ENCODE measurements around the gene CAPN5.
A peak's percentile ranks its signal among the peaks of the same experiment; 100 is the strongest.
"Not testable (repeated sequence)": the region's sequence is repeated elsewhere in the genome, so short reads cannot be mapped to it uniquely, and the experiment has no call there.

The CAPN5 gene

DNA sequence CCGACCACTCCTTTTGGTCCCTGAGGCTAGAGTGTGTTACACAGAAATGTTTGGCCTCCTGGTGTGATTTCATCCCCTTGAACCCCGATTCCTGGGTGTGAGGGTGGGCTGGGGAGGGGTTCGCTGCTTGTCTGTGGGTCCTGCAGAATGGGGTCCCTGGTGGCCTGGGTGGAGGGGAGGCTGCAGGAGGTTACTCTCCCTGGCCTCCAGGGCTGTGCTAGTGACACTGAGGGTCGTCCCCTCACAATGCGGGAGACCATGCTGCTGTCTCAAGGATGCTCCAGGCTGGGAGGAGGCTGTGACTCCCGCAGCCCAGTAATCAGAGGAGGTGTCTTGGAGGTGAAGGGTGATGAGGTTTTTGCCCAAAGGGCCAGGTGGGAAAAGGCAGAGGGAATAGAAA is 18.9 kb downstream of the CAPN5 start:
- no peak for DNase-seq

DNA sequence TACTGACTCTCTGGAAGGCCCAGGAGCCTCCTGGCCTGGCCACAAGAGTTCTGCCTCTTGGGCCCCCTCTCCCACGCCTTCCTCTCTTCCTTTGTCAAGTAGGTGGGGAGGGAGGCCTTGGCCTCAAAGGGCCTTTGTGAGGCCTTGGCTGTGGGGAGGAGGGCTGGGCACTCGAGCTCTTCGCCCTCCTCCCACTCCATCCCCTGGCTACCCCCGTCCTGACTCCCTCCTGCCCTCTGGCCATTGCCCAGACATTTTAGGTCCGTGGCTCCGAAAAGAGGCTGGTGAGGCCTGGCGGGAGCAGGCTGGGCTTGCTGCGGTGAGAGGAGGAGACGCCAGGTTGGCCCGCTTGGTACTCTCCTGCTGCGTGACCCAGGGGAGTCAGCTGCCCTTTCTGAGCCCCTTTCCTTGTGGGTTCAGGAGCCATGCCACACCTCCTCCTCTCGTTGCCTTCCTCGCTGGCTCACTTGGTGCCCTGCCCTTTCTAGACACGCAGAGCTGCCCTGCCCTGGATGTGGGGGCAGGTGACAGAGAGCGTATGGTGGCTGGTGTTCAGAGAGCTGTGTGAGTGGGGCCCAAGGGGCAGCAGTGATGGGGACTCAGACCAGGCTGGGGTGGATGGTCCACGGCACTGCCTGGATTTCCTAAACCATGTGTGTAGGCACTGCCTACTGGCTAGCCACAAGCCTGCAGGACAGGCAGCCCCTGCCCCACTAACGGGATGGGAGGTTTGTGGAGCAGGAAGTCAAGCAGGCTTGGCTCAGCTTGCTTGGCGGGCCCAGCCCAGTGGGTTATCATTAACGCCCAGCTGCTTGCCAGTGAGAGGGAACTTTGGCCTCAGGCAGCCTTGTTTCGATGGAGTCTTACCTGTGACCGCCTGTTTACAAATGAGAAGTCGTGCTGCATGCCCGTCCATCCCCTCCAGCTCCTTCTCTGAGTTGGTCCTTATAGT is 20.0 kb downstream of the CAPN5 start:
- DNase-seq, result no peak

DNA sequence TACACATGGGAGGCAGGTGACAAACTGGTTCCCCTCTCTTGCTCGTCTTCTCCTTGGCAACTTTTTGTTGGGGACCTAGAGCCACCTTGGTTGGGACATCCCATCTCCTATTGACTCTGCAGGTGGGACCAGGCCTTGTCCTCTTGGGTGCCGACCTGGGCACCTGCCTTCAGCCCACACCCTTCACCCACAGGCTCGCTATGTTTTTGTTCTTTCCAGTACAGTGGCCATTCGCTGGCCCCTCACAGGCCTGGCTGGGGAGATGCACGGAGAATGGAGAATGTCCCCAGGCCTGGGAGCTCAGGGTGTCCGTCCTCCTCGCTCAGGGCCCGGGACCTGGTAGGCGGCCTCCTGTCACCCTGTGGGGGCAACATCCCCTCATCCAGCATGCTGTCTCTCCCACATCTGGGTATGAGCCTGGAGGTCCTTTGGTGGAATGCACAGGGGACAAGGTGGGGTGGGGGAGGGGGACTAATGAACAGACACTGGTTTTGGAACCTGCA is 21.0 kb downstream of the CAPN5 start:
- DNase-seq, result no peak

DNA sequence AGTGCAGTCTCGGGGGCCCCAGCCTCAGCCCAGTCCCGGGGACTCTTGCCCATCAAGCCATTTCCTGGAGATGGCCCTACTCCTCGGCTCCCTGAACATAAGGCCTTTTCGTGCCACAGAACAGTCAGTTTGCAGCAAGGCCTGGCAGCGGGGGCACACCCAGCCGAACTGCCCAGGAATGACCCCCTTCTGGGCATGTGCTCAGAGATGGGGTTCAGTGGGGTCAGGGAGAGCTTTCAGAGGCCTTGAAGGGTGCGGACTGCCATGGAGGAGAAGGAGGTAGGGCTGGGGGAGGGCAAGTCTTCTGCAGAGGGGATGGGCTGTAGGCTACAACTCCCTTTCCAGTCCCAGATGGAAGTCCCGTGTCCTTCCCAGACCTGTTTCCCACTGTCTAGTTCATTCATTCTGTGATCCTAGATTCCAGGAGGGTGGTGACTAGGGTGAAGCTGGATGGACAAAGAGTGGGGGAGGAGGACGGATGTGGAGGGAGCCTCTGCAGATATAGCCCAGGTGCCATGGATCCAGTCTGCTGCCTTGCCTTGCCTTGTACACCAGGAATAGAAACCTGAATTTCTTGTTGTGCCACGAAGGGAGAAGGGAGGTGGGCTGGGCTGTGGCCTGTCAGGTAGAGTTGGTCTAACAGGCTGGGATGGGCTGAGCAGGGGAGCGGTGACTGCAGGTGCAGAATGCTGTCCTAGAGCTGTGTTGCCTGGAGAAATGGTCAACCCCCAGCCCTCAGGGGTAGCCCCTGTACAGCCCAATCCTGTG is 21.6 kb downstream of the CAPN5 start:
- DNase-seq, result no peak

DNA sequence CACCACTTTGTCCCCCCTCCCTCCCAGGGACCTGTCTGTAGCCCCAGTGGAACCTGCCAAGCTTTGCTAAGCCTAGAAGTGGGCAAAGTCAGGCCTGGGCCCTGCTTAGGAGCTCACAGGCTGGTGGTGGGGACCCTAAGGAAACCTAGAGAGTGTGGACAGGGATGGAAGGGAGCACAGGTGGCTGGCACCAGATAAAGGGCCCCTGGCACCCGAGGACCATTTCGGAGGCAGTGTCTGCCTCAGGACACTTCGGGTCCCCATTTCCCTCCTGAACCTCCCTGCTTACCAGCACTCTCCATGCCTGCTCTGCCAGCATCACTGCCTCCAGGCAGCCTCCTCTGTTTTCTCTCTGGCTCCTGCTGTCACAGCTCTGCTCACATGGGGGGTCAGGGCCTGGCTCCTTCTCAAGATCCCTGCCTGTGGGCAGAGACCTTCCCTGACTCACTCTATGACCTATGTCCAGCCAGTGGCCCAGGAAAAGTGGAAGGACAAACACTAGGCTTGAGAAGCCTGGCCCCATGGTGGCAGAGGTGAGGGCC is 22.3 kb downstream of the CAPN5 start:
- no peak for DNase-seq

DNA sequence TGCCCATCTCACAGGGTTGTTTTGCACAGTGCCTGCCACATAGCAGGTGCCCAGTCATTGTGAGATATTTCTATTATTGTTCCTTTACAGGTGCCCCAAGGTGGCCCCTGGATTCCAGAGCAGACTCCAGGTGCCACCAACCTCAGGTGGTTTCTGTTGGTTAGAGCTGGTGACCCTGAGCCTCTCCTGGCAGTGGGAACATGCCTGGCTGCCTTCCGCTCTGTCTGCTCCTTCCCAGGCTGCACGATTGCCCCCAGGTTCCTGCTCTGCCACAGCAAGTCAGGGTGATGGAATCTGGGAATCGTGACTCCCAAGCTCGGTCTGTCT is 23.2 kb downstream of the CAPN5 start:
- no peak for DNase-seq

DNA sequence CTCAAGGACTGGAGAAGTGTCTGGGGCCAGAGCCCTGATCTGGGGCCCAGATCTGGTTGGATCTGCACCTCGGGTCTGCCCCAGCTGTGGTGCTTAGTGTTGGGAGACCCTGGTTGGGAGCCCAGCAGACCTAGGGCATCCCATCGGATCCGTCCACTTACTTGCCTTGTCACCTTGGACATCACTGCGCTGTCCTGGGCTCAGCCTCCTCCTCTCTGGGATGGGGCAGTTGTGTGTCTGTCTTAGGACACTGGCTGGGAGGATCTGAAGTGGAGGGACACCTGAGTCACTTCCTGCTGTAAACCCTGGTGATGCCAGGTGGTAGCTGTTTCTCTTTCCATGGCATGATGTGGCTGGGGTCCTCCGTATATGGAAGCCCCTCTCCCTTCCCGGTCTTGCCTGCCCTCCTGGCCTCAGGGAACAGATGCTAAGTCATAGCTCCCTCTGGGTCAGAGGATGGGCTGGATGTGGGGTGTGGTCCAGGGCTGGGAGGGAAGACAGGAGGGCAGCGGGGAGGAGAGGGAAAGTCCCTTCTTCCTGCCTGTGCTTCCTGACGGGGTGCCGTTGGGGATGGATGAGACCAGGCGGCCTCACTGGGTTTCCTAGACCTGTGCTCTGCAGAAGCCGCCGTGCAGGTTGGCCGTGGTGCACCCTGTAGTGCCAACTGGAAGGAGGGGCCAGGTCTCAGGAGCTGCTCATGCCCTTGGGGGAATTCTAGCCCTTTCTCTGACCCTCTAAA is 23.8 kb downstream of the CAPN5 start:
- DNase-seq, result no peak

DNA sequence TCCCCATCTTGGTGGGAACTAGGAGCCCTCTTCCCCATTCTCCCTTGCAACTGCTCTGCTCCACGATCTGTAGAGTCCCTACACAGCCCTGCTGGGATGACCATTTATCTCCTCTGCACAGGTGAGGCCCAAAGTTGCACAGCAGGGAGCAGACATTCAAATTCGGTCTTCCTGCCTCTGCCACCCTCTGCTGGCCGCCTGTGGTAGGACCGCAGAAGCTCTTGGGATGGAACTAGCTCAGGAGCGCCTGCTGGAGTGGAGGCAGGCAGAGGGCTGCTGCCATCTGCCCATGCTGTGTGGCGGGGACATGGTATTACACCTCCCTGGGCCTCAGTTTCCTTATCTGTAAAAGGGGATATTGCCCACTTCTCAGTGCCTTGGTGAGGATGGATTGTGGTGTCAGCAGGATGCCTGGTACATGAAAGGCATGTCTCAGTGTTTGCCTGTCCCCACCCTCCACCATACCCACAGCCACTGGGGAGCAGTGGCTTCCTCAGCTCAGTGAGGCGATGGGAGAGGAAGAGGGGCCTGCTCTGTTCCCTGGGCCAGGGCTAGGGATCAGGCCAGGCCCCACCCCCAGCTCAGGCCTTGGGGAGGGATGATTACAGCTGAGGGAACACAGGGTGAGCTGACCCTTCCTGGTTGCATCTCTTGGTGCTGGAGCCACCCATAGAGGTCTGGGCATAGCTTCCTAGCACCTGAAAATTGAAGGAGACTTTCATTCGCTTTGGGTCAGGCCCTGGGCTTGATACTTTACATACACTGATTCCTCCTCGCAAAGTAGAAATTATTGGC is 24.6 kb downstream of the CAPN5 start:
- peak; percentile 35 for DNase-seq

DNA sequence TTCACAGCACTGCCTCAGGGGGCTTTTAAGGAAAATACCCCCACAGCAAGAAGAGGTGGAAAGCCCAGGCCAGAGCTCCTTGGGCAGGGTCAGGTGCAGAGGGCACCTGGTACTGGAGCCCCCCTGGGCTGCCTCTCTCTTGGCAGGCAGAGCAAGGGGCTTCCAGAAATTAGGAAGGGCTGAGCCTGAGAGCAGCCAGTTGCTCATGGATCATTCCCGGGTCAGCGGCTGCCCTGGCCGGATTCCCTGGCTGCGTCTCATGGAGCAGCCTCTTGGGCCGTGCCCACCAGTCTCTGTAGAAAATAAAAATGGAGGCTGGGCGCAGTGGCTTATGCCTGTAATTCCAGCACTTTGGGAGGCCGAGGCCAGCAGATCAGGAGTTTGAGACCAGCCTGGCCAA is 25.6 kb downstream of the CAPN5 start:
- no peak for DNase-seq

DNA sequence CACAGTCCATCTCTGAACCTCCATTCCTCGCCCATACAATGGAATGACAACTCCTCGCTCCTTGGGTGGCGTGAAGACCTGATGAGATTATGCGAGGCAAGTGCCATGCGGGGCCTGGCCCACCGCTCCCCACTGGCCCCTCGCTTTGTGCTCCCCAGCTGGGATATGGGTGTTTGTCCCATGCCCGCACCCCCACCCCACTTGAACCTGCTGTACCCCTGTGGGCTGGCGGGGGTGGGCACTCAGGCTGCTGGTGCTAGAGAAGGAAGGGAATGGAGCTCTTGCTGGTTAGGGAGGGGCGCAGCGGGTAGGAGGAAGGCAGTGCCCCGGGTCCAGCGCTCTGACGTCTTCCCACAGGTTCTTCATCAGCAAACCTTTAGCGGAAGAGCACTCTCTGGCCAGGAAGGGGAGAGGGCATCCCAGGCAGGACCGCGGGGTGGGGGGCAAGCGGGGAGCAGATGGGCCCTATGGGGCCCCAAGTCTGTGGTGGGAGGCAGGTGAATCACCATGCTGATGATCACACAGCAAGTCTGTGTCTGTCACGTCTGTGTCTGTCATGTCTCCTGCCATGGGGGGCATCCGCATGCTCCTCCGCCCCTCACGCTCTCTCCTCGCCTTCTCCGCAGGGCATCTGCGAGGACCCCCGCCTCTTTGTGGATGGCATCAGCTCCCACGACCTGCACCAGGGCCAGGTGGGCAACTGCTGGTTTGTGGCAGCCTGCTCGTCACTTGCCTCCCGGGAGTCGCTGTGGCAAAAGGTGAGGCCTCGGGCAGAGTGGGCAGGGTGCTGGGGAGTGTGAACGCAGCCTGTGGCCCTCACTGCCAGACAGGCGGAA is 26.5 kb downstream of the CAPN5 start:
- no peak for DNase-seq

DNA sequence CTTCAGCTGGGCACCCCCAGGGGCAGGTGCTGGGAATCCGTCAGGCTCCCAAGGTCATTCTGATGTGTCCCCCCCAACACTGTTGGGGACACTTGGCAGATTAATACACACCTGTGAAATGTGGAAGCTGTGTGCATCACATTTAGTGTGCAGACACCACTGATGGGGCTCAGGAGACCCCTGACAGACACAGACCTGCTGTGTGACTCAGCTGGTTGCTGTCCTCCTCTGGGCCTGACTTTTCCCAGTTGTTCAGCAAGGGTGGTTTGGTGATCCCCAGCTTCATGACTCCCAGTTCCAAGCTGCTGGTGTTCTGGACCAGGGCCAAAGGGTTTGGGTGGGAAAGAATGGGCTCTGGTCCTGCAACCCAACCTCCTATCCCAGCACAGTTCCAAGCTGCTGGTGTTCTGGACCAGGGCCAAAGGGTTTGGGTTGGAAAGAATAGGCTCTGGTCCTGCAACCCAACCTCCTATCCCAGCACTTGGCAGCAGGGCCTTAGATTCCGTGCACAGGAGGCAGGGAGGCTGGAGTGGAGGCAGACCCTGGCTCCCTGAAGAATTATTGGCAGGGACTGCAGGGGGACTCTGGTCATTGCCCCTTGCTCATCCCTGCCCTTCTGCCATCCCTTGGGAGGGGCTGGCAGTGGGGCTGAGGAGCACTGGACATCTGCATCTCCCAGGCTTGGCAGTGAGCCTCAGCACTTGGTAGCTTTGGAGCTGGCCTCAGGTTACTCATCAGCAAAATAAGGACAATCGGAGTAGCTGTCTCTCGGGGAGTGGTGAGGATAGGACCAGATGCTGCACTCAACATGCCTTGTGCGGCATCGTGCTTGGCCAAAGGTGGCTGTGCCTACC is 27.4 kb downstream of the CAPN5 start:
- no peak for DNase-seq

DNA sequence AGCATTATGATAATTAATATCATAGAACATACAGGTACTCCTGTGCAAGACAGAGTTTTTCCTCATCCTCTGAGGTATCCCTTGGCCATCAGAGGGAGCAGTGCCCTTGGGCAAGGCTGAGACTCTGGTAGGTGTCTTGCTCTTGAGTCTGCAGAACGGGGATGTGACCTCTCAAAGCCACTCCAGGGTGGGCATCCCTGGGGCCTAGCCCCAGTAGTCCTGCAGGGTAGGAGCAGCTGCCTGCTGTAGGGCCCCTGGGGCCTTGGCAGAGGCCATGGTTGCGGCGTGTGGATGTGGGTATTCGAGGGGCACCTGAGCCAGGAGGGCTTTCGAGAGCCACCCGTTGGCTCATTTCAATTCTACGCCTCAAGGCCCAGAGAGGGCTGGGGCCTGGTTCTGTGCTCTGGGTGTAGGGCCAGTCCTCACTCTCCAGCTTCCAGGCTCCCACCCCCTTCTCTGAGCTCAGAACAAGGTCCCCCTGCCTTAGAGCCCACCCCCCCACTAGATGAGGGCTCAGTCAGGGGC is 28.1 kb downstream of the CAPN5 start:
- no peak for DNase-seq

DNA sequence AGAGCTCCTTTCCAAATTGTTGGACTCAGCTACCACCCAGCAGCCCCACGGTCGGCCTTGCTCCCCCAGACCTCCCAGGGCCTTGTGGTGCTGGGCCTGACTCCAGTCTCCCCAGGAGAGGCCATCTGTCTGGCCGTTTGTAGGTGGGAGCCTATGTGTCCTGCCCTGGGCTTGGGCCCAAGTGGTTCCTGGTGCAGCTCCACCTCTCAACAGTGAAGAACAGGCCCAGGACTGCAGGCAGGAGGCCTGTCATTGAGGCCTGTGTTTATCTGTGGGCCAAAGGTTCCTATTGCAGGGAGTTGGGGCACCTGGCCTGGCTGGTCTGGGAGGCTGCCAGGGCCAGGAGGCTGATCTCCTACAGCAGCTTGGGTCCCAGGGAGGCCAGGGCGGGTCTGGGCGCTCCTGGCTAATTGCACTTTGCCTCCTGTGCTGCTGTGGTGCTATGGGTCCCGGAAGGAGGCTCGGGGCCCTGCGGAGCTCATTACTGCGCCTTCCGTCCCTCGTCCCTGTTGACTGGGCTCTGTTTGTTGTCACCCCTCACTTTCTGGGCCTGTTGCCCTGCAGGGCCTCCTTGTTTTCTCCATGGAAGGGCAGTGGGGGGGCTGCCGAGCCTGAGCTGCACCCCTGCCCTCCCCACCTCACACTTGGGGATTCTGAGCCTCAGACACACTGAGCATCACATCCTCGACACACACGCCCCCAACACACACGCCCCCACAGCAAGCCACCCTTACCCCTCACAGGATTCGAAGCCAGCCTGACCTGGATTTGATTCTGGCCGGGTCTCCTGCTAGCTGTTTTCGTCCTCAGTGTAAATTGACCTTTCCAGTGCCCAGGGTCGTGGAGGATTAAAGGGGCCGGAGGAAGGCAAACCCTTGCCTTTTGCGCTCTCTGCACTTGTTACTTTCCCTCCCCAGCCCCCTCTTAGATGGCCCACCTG is 29.1 kb downstream of the CAPN5 start:
- no peak for DNase-seq

DNA sequence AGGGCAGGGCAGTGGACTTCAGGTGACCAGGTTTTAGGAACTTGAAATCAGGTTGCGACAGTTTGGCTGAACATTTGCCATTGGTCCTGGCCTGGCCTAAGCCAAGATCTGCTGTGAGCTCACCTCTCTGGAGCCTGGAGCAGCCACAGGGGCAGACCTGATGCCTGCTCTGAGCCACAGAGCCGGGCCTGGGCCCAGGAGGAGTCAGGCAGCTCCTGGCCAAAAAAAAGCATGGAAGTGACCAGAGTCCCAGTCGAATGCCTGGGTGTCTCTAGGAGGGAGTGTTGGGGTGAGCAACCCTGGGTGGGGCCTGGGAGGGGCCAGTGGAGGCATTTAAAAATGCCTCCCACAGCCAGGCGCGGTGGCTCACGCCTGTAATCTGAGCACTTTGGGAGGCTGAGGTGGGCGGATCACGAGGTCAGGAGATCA is 29.8 kb downstream of the CAPN5 start:
- no peak for DNase-seq

DNA sequence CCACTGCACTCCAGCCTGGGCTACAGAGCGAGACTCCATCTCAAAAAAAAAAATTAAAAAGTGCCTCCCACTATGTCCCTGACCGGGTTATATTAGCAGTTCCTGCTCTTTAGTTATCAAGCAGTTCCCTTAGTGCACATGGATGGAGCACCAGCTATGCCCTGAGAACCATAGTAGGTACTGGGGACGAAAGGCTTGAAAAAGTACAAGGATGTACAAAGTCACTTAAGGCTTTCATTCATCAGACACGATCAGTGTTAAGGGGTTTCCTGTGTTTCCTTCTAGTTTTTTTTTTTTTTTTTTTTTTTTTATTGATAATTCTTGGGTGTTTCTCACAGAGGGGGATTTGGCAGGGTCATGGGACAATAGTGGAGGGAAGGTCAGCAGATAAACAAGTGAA is 30.4 kb downstream of the CAPN5 start:
- DNase-seq, result not testable (repeated sequence)

DNA sequence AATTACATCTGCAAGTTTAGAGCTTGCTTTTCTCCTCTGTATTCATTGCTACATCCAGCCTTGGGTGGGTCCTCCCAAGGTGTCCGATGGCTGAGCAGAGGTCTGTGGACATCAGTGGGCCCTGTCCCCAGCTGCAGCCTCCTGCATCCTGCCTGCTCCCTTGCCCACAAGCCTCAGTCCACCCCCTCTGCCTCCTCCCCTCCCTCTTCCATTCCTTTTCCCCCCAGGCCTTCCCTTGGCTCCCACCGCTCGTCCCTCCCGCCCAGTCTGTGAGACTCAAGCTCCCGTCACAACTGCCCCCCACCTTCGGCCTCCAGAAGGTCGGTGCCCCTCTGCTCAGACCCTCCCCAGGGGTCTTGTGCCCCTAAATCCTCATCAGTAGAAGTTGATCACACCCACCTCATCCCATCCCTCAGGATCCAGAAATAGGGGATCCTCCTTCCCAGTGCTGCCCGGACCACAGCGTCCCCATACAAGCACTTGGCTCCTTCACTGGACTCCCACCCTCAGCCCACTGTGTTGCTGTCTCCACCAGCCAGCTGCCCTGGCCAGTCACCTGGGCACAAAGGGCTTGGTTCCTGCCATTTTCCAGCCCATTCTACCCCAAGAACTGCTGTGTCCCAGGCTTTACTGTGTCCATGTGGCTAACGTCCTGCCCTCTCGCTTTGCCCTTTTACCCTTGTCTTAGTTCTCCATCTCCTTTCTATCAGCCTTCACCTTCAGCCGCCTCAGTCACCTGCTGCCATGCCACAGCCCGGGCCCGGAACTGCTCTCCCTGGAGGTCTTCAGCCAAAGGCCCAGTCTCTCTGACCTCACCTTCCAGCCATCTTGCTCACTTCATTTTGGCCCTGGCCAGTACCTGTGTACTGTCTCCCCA is 33.6 kb downstream of the CAPN5 start:
- no peak for DNase-seq

DNA sequence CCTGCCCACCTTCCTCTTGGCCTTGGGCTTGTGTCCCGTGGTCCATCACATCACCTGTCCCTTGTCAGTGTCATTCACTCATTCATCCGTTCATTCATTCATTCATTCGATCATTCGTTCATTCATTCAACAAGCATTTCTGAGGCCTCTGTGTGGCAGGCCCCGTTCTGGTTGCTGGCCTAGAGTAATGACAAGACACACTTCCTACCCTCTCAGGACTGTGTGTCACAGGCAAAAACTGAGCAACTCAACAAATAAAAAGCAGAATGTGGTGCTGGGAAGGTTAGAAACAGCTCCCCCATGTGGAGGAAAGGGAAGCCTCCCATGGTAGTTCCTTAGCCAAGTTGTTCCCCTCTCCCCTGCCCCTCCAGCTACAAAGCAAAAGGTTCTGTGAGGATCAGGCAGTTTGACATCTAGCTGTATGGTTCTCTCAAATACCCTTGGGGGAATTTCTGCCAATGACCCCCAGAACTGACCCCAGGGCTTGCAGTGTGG is 34.3 kb downstream of the CAPN5 start:
- no peak for DNase-seq
